Measurements from ENCODE around the gene TRIM15.

DNA sequence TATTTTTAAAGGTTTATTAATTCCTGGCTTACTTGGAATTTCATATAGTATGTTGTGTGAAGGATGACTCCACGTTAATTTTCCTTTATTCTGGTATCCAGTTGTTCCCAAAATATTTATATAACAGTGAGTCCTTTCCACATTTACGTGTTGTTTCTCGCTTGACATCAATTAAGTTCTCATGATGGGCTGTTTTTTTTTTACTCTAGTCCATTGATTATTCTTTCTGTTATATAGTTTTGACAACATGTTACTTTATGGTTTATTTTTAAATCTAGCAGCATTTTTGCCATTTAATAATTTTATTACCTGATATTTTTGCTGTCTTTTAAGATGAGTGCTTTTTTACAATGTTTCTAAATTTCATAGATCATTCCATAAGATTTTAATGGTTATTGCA lies 20.7 kb upstream of the TRIM15 start:
- TF ChIP-seq, protein P1, sequence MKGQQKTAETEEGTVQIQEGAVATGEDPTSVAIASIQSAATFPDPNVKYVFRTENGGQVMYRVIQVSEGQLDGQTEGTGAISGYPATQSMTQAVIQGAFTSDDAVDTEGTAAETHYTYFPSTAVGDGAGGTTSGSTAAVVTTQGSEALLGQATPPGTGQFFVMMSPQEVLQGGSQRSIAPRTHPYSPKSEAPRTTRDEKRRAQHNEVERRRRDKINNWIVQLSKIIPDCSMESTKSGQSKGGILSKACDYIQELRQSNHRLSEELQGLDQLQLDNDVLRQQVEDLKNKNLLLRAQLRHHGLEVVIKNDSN (IDR thresholded peaks at IDR 0.05; ENCODE audit: borderline replicate concordance, extremely low read length, insufficient read depth, low read depth, low read length) = no peak
- TF ChIP-seq GABPA (IDR thresholded peaks at IDR 0.05; ENCODE audit: low read depth) = no peak
- no peak for TF ChIP-seq SP1 (IDR thresholded peaks at IDR 0.05; ENCODE audit: low read depth, low read length)
- TF ChIP-seq CBX3 (IDR thresholded peaks at IDR 0.05; ENCODE audit: borderline replicate concordance, low read depth) = no peak
- TF ChIP-seq CTCF (IDR thresholded peaks at IDR 0.05 in 2 of 3, conservative IDR thresholded peaks at IDR 0.05 in 1 of 3; ENCODE audit: control insufficient read depth in 2 of 3, extremely low read depth in 1 of 3, insufficient read depth in 1 of 3, low read depth in 3 of 3, low read length in 3 of 3) = no peak
- TF ChIP-seq YY1 (IDR thresholded peaks at IDR 0.05; ENCODE audit: low read depth, low read length) = no peak
- TF ChIP-seq MLLT1 (IDR thresholded peaks at IDR 0.05) = no peak
- TF ChIP-seq POLR2AphosphoS5 (IDR thresholded peaks at IDR 0.05; ENCODE audit: low read length) = no peak
- no peak for TF ChIP-seq JUND (IDR thresholded peaks at IDR 0.05; ENCODE audit: low read depth, low read length)
- no peak for TF ChIP-seq POLR2A (IDR thresholded peaks at IDR 0.05; ENCODE audit: low read depth, low read length)
- TF ChIP-seq NFYB (IDR thresholded peaks at IDR 0.05; ENCODE audit: insufficient read depth, low read depth, low read length) = no peak
- TF ChIP-seq TCF12 (IDR thresholded peaks at IDR 0.05; ENCODE audit: low read depth, low read length) = no peak
- no peak for TF ChIP-seq PML (IDR thresholded peaks at IDR 0.05; ENCODE audit: low read length)
- TF ChIP-seq CREM (IDR thresholded peaks at IDR 0.05; ENCODE audit: low read depth) = no peak

Data from GM12878 (cell line).